H9 (cell line): ENCODE measurements around the gene ADGRD1. TPM values are rescaled to one million over a fixed set of nuclear protein-coding genes. Genes with fewer than 3 reads are reported as not detected.

Source experiments
- DNase-seq: peaks from one replicate; pipeline ENCODE4 v3.0.0-alpha.2; 2017
- H2AFZ ChIP-seq: one replicate; pipeline ENCODE4 v1.6.1; 2013; ENCODE audit warnings: mild to moderate bottlenecking, low read length, control low read depth, moderate library complexity
- H2AK5ac ChIP-seq: 2 replicates; pipeline ENCODE4 v1.6.1; 2013; ENCODE audit warnings: low read length, control low read depth, mixed read lengths; ENCODE audit not compliant: insufficient read length
- H2BK120ac ChIP-seq: one replicate; pipeline ENCODE4 v1.6.1; 2013; ENCODE audit warnings: low read depth, mild to moderate bottlenecking, low read length, control low read depth, inconsistent platforms; ENCODE audit not compliant: poor library complexity, severe bottlenecking
- H2BK12ac ChIP-seq: 2 replicates; pipeline ENCODE4 v1.6.1; 2013; ENCODE audit warnings: low read length, control low read depth, mixed read lengths, low read depth; ENCODE audit not compliant: insufficient read length
- H2BK15ac ChIP-seq: 2 replicates; pipeline ENCODE4 v1.6.1; 2013; ENCODE audit warnings: low read depth, low read length, control low read depth
- H2BK20ac ChIP-seq: one replicate; pipeline ENCODE4 v1.6.1; 2013; ENCODE audit warnings: low read depth, mild to moderate bottlenecking, low read length, control low read depth, inconsistent platforms; ENCODE audit not compliant: poor library complexity, severe bottlenecking
- H2BK5ac ChIP-seq: 2 replicates; pipeline ENCODE4 v1.6.1; 2013; ENCODE audit warnings: low read length, control low read depth, mixed read lengths; ENCODE audit not compliant: insufficient read length
- H3K14ac ChIP-seq: 2 replicates; pipeline ENCODE4 v1.6.1; 2013; ENCODE audit warnings: low read length, control low read depth; ENCODE audit not compliant: insufficient read depth
- H3K18ac ChIP-seq: 2 replicates; pipeline ENCODE4 v1.6.1; 2013; ENCODE audit warnings: low read depth, mild to moderate bottlenecking, mixed read lengths, low read length, control low read depth; ENCODE audit not compliant: insufficient read length
- H3K23ac ChIP-seq: 2 replicates; pipeline ENCODE4 v1.6.1; 2013; ENCODE audit warnings: low read length, control low read depth, mixed read lengths, low read depth; ENCODE audit not compliant: insufficient read length
- H3K23me2 ChIP-seq: 2 replicates; pipeline ENCODE4 v1.6.1; 2013; ENCODE audit warnings: low read depth, mild to moderate bottlenecking, mixed read lengths, low read length, control low read depth; ENCODE audit not compliant: insufficient read length, poor library complexity, severe bottlenecking
- H3K27ac ChIP-seq: 2 replicates; pipeline ENCODE4 v1.5.1; 2013; ENCODE audit warnings: low read length, control low read depth, mixed read lengths, low read depth; ENCODE audit not compliant: insufficient read length
- H3K27me3 ChIP-seq: 2 replicates; pipeline ENCODE4 v1.6.1; 2013; ENCODE audit warnings: low read length, control low read depth, inconsistent platforms; ENCODE audit not compliant: insufficient read depth
- H3K4ac ChIP-seq: 2 replicates; pipeline ENCODE4 v1.6.1; 2013; ENCODE audit warnings: low read depth, mild to moderate bottlenecking, control low read depth, inconsistent platforms, low read length, moderate library complexity
- H3K4me1 ChIP-seq: 2 replicates; pipeline ENCODE4 v1.6.1; 2013; ENCODE audit warnings: low read length, control low read depth, inconsistent platforms; ENCODE audit not compliant: insufficient read depth
- H3K4me2 ChIP-seq: 2 replicates; pipeline ENCODE4 v1.6.1; 2013; ENCODE audit warnings: low read length, control low read depth, mixed read lengths; ENCODE audit not compliant: insufficient read length, insufficient read depth
- H3K56ac ChIP-seq: 2 replicates; pipeline ENCODE4 v1.6.1; 2013; ENCODE audit warnings: low read depth, mild to moderate bottlenecking, mixed read lengths, low read length, control low read depth; ENCODE audit not compliant: insufficient read length
- H3K79me1 ChIP-seq: 2 replicates; pipeline ENCODE4 v1.6.1; 2013; ENCODE audit warnings: low read depth, mild to moderate bottlenecking, moderate library complexity, low read length, control low read depth, inconsistent platforms; ENCODE audit not compliant: insufficient read depth, poor library complexity, severe bottlenecking
- H3K79me2 ChIP-seq: 2 replicates; pipeline ENCODE4 v1.6.1; 2013; ENCODE audit warnings: low read length, control low read depth, inconsistent platforms; ENCODE audit not compliant: insufficient read depth
- H3K9ac ChIP-seq: 2 replicates; pipeline ENCODE4 v1.6.1; 2013; ENCODE audit warnings: low read length, control low read depth, mixed read lengths; ENCODE audit not compliant: insufficient read length; ENCODE audit errors: extremely low read depth
- H3K9me3 ChIP-seq: one replicate; pipeline ENCODE4 v1.6.1; 2013; ENCODE audit warnings: low read depth, low read length, inconsistent platforms; ENCODE audit not compliant: control insufficient read depth
- H3T11ph ChIP-seq: one replicate; pipeline ENCODE4 v1.6.1; 2013; ENCODE audit warnings: mild to moderate bottlenecking, low read length, control low read depth, inconsistent platforms
- H4K20me1 ChIP-seq: one replicate; pipeline ENCODE4 v1.6.1; 2013; ENCODE audit not compliant: control insufficient read depth, insufficient read length, insufficient read depth
- H4K5ac ChIP-seq: 2 replicates; pipeline ENCODE4 v1.6.1; 2013; ENCODE audit warnings: low read depth, mild to moderate bottlenecking, mixed read lengths, low read length, control low read depth; ENCODE audit not compliant: insufficient read length
- H4K8ac ChIP-seq: replicated peaks from 2 replicates; pipeline ENCODE4 v1.6.1; 2013; ENCODE audit warnings: low read length, control low read depth, mixed read lengths, low read depth; ENCODE audit not compliant: insufficient read length
- H4K91ac ChIP-seq: 2 replicates; pipeline ENCODE4 v1.6.1; 2013; ENCODE audit warnings: low read depth, mild to moderate bottlenecking, moderate library complexity, mixed read lengths, low read length, control low read depth; ENCODE audit not compliant: insufficient read length
- H3K27ac Mint-ChIP-seq, 3 experiments: 2 replicates in 2 of 3; 3 replicates in 1 of 3; pipeline ENCODE4 v1.8.0; 2020 to 2021; ENCODE audit warnings: mixed read lengths in 3 of 3, mild to moderate bottlenecking in 1 of 3, moderate library complexity in 1 of 3
- H3K27me3 Mint-ChIP-seq: 2 replicates; pipeline ENCODE4 v1.8.0; 2021; ENCODE audit warnings: low read depth, mild to moderate bottlenecking, moderate library complexity, mixed read lengths
- H3K36me3 Mint-ChIP-seq, 3 experiments: 2 replicates in 2 of 3; 3 replicates in 1 of 3; pipeline ENCODE4 v1.8.0; 2020 to 2021; ENCODE audit warnings: low read depth in 3 of 3, mixed read lengths in 3 of 3; ENCODE audit not compliant: insufficient read depth in 1 of 3
- H3K4me1 Mint-ChIP-seq, 2 experiments: 2 replicates each; pipeline ENCODE4 v1.8.0; 2020; ENCODE audit warnings: mixed read lengths in 2 of 2
- H3K4me3 Mint-ChIP-seq, 2 experiments: 2 replicates in 1 of 2; 3 replicates in 1 of 2; pipeline ENCODE4 v1.8.0; 2020 to 2021; ENCODE audit warnings: mild to moderate bottlenecking in 2 of 2, mixed read lengths in 2 of 2, moderate library complexity in 1 of 2
- H3K9me3 Mint-ChIP-seq, 2 experiments: 2 replicates in 1 of 2; 3 replicates in 1 of 2; pipeline ENCODE4 v1.8.0; 2020; ENCODE audit warnings: mild to moderate bottlenecking in 2 of 2, mixed read lengths in 2 of 2, moderate library complexity in 1 of 2
- WGBS: extraction: QIAGEN DNeasy Blood & Tissue Kit; methylation state at CpG from one replicate; pipeline ENCODE4 v1.1.7; 2013; ENCODE audit warnings: missing lambda C conversion rate, low lambda C conversion rate, mixed read lengths; ENCODE audit not compliant: insufficient read length; ENCODE audit errors: extremely low coverage; 5-methylcytosine and 5-hydroxymethylcytosine counted together
- total RNA-seq: library from RNA; stranded (reverse); gene quantifications from 2 replicates; pipeline ENCODE4 v1.2.1, GENCODE V29; 2021
- TF ChIP-seq, protein P1 (sequence below): fragments of 200-600 bp; sonication (generic); conservative IDR thresholded peaks from 3 replicates; pipeline ENCODE4 v1.8.0; 2021; ENCODE audit warnings: antibody characterized with exemption, mild to moderate bottlenecking

ADGRD1 gene
- total RNA-seq, 1 experiment from 2014 or later, result 0.52 TPM

DNA sequence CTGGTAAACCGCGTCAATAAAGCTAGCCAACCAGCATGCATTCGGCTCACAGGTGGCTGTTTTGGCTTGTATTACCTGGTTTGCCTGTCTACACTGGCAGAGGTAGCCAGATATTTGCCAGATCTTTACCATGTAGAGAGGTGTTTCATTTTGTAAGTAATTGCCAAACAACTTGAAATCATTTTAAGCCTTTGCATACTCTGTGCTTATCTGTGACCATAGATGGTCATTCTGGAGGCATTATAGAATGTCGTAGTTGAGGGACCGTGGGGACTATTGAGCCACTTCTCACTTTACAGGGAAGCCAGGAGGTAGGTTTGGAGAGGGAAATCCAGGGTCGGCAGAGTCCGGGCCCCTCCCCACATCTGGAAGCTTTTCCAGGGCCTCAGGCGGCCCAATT is 5.9 kb downstream of the ADGRD1 start:
- no peak overlapping the region for H3K14ac ChIP-seq
- H2AK5ac ChIP-seq, result no peak overlapping the region
- no peak overlapping the region for H3K27ac ChIP-seq
- H3K4me1 ChIP-seq, result no peaks in the 10 kb centered on the region
- TF ChIP-seq, protein P1, sequence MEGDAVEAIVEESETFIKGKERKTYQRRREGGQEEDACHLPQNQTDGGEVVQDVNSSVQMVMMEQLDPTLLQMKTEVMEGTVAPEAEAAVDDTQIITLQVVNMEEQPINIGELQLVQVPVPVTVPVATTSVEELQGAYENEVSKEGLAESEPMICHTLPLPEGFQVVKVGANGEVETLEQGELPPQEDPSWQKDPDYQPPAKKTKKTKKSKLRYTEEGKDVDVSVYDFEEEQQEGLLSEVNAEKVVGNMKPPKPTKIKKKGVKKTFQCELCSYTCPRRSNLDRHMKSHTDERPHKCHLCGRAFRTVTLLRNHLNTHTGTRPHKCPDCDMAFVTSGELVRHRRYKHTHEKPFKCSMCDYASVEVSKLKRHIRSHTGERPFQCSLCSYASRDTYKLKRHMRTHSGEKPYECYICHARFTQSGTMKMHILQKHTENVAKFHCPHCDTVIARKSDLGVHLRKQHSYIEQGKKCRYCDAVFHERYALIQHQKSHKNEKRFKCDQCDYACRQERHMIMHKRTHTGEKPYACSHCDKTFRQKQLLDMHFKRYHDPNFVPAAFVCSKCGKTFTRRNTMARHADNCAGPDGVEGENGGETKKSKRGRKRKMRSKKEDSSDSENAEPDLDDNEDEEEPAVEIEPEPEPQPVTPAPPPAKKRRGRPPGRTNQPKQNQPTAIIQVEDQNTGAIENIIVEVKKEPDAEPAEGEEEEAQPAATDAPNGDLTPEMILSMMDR, result no peak
- DNase-seq, result no peak
- peaks cover 3% of the 10 kb centered on the region for H3K27me3 Mint-ChIP-seq
- H3K4me1 Mint-ChIP-seq, result peaks cover 2 to 7% of the 10 kb centered on the region in 2 experiments
- H4K91ac ChIP-seq, result no peak overlapping the region
- no peaks in the 10 kb centered on the region for H4K20me1 ChIP-seq
- no peak overlapping the region for H2BK15ac ChIP-seq
- H3K9me3 Mint-ChIP-seq, result no peaks in the 10 kb centered on the region; a peak in 1 of 5 replicates
- H2BK120ac ChIP-seq, result no peak overlapping the region
- H3T11ph ChIP-seq, result no peak overlapping the region
- H4K5ac ChIP-seq, result no peak overlapping the region
- H3K4me3 Mint-ChIP-seq, result no peak overlapping the region
- no peaks in the 10 kb centered on the region for H3K36me3 Mint-ChIP-seq
- no peak overlapping the region for H3K9ac ChIP-seq
- H3K79me1 ChIP-seq, result no peaks in the 10 kb centered on the region
- H3K4me2 ChIP-seq, result no peak overlapping the region
- no peak overlapping the region for H3K4ac ChIP-seq
- H2BK5ac ChIP-seq, result no peak overlapping the region
- no peak overlapping the region for H2BK20ac ChIP-seq
- WGBS, result no CpG with 5 or more reads among the region's 8 CpGs
- no peaks in the 10 kb centered on the region for H3K79me2 ChIP-seq
- no peak overlapping the region for H3K27ac Mint-ChIP-seq
- H3K18ac ChIP-seq, result no peak overlapping the region
- no peak overlapping the region for H2BK12ac ChIP-seq
- H3K9me3 ChIP-seq, result no peaks in the 10 kb centered on the region
- H2AFZ ChIP-seq, result no peak overlapping the region
- no peaks in the 10 kb centered on the region for H3K27me3 ChIP-seq
- H3K56ac ChIP-seq, result no peak overlapping the region
- H3K23ac ChIP-seq, result no peak overlapping the region
- H4K8ac ChIP-seq, result no peak overlapping the region
- no peaks in the 10 kb centered on the region for H3K23me2 ChIP-seq
